Osteocyte (in vitro differentiated cells): ENCODE measurements around the gene CRYBA4. TPM values are rescaled to one million over a fixed set of nuclear protein-coding genes. Genes with fewer than 3 reads are reported as not detected.

ENCODE experiments used
- DNase-seq: peaks from one replicate; pipeline ENCODE4 v3.0.0; 2021; ENCODE audit warnings: mixed read lengths; ENCODE audit not compliant: unreplicated experiment; ENCODE audit errors: extremely low spot score
- H3K27ac Mint-ChIP-seq: one replicate; pipeline ENCODE4 v1.8.0; 2021; ENCODE audit warnings: mild to moderate bottlenecking, mixed read lengths; ENCODE audit not compliant: unreplicated experiment
- H3K27me3 Mint-ChIP-seq: one replicate; pipeline ENCODE4 v1.8.0; 2021; ENCODE audit warnings: mixed read lengths; ENCODE audit not compliant: unreplicated experiment
- H3K36me3 Mint-ChIP-seq: one replicate; pipeline ENCODE4 v1.8.0; 2021; ENCODE audit warnings: mixed read lengths; ENCODE audit not compliant: unreplicated experiment
- H3K4me1 Mint-ChIP-seq: one replicate; pipeline ENCODE4 v1.8.0; 2021; ENCODE audit warnings: mixed read lengths; ENCODE audit not compliant: unreplicated experiment
- H3K4me3 Mint-ChIP-seq: one replicate; pipeline ENCODE4 v1.8.0; 2021; ENCODE audit warnings: mild to moderate bottlenecking, moderate library complexity, mixed read lengths; ENCODE audit not compliant: unreplicated experiment
- H3K9me3 Mint-ChIP-seq: one replicate; pipeline ENCODE4 v1.8.0; 2021; ENCODE audit warnings: mixed read lengths; ENCODE audit not compliant: unreplicated experiment
- total RNA-seq: library from RNA; stranded (reverse); gene quantifications from 2 replicates; pipeline ENCODE4 v1.2.1, GENCODE V29; 2021
- TF ChIP-seq, protein P1 (sequence below): fragments of 200-600 bp; sonication (generic); IDR thresholded peaks from 2 replicates; pipeline ENCODE4 v1.5.0; 2021; ENCODE audit warnings: antibody characterized with exemption, mild to moderate bottlenecking, moderate library complexity

Gene CRYBA4
- total RNA-seq, 1 donor from 2014 or later: not detected

DNA sequence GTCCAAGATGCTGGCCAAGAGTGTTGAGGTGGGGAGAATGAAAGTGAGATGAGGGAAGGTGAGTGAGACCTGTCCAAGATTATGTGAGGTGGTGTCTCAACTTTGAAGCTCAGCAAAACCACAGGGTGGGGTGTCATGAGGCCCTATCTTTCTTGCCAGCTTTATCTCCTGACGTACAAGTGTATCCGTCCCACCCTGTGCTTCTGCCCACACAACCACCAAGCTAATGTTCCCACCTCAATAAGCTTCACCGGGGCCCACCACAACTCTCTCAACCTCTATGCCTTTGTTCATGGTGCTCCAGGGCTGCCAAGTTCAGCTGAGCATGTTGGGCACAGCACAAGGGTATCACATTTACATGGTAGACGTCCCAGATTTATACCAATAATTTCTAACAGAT lies 24.7 kb upstream of the CRYBA4 start:
- no peaks in the 10 kb centered on the region for H3K4me1 Mint-ChIP-seq
- H3K4me3 Mint-ChIP-seq: no peak overlapping the region
- H3K9me3 Mint-ChIP-seq: no peaks in the 10 kb centered on the region
- no peak overlapping the region for H3K27ac Mint-ChIP-seq
- TF ChIP-seq, protein P1, sequence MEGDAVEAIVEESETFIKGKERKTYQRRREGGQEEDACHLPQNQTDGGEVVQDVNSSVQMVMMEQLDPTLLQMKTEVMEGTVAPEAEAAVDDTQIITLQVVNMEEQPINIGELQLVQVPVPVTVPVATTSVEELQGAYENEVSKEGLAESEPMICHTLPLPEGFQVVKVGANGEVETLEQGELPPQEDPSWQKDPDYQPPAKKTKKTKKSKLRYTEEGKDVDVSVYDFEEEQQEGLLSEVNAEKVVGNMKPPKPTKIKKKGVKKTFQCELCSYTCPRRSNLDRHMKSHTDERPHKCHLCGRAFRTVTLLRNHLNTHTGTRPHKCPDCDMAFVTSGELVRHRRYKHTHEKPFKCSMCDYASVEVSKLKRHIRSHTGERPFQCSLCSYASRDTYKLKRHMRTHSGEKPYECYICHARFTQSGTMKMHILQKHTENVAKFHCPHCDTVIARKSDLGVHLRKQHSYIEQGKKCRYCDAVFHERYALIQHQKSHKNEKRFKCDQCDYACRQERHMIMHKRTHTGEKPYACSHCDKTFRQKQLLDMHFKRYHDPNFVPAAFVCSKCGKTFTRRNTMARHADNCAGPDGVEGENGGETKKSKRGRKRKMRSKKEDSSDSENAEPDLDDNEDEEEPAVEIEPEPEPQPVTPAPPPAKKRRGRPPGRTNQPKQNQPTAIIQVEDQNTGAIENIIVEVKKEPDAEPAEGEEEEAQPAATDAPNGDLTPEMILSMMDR: no peak
- no peak for DNase-seq
- H3K36me3 Mint-ChIP-seq: no peaks in the 10 kb centered on the region
- H3K27me3 Mint-ChIP-seq: peaks cover 64% of the 10 kb centered on the region

DNA sequence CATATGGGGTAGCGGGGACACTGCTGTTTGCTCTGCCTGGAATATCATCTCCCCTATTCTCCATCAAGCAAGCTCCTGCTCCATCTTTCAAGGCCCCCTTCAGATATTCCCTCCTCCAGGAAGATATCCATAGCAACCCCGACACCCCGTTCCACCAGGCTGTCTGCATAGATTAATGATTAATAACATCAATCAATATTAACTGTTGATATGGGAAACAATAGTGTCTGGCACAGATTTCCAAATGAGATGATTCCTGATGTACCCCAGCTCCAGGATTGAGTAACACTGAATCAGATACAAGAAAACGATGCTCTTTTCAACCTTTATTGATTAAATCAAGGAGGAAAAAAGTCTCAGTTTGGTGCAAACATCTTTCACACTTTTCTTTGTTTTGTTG lies 24.3 kb upstream of the CRYBA4 start:
- no peaks in the 10 kb centered on the region for H3K9me3 Mint-ChIP-seq
- TF ChIP-seq, protein P1: no peak
- H3K4me3 Mint-ChIP-seq: no peak overlapping the region
- no peak overlapping the region for H3K27ac Mint-ChIP-seq
- H3K27me3 Mint-ChIP-seq: peaks cover 59% of the 10 kb centered on the region
- no peaks in the 10 kb centered on the region for H3K4me1 Mint-ChIP-seq
- no peak for DNase-seq
- H3K36me3 Mint-ChIP-seq: no peaks in the 10 kb centered on the region

DNA sequence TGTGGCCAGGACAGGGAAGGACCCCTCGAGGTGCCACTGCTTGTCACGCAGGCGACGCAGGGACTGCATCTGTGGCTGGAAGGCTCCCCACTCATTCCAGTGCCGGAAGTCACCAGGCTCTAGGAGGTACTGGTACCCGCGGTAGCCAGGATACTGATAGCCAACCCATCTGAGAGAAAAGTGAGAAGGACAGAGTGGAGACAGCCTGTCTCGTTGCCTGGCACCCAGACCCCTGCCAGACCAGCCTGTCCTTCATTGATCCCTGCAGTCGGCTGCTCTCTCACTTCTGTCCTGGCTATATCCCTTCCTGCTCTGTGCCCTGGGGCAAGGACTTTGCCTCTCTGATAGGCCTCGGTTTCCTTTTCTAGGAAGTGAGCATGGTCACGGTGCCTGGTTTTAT lies 22.3 kb upstream of the CRYBA4 start:
- Mint-ChIP-seq H3K4me1 (no peaks in the 10 kb centered on the region), H3K9me3 (no peaks in the 10 kb centered on the region), H3K4me3 (no peak overlapping the region), H3K36me3 (no peaks in the 10 kb centered on the region), H3K27me3 (peaks cover 45% of the 10 kb centered on the region), H3K27ac (no peak overlapping the region)
- DNase-seq: no peak
- TF ChIP-seq, protein P1: no peak

DNA sequence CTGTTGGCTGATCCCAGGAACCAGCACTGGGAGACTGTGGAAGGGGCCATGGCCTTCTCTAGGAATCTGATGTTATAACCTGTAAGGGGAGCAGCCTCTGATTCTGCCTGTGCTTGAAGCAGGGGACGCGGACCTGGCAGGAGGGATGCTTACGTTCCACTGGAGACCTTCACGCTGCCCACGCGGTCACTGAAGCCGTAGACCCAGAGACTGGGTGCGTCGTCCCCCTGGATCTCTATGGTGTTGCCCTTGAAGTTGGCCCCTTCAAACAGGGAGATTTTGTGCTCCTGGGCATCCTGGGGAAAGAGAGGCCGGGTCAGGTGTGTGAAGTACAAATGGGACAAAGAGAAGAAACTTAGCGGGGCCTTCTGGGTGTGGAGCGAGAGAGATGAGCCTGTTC lies 20.0 kb upstream of the CRYBA4 start:
- H3K4me1 Mint-ChIP-seq: no peaks in the 10 kb centered on the region
- no peak overlapping the region for H3K27ac Mint-ChIP-seq
- no peak overlapping the region for H3K4me3 Mint-ChIP-seq
- TF ChIP-seq, protein P1: no peak
- H3K36me3 Mint-ChIP-seq: no peaks in the 10 kb centered on the region
- no peaks in the 10 kb centered on the region for H3K9me3 Mint-ChIP-seq
- DNase-seq: no peak
- peaks cover 35% of the 10 kb centered on the region for H3K27me3 Mint-ChIP-seq

DNA sequence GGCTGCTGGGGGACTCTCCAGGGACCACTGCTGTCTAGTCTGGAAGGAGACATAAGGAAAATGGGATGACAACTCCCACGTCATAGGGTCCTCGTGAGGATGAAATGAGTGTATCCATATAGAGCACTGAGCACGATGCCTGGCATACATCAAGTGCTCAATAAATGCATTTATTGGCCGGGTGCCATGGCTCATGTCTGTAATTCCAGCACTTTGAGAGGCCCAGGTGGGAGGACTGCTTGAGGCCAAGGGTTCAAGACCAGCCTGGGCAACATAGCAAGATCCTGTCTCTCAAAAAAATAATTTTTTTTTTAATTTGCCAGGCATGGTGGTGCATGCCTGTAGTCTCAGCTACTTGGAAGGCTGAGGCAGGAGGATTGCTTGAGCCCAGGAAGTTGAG lies 19.6 kb upstream of the CRYBA4 start:
- DNase-seq: no peak
- no peaks in the 10 kb centered on the region for H3K4me1 Mint-ChIP-seq
- no peak overlapping the region for H3K4me3 Mint-ChIP-seq
- TF ChIP-seq, protein P1: no peak
- H3K27me3 Mint-ChIP-seq: peaks cover 31% of the 10 kb centered on the region
- no peak overlapping the region for H3K27ac Mint-ChIP-seq
- H3K9me3 Mint-ChIP-seq: no peaks in the 10 kb centered on the region
- no peaks in the 10 kb centered on the region for H3K36me3 Mint-ChIP-seq
